WTC11 (cell line): Measurements from ENCODE around the gene DNMT3A. TPM values are rescaled to one million over a fixed set of nuclear protein-coding genes. Genes with fewer than 3 reads are reported as not detected.

Experiments
- ATAC-seq: fragments of 200-7000 bp; cut with Tn5 transposase; 2 replicates; pipeline ENCODE4 v1.10.0; 2021; ENCODE audit warnings: mild to moderate bottlenecking, moderate library complexity
- CTCF ChIA-PET: fragments of 300-600 bp; sonication (Branson Sonifier 250); formaldehyde crosslinking; loops from one replicate; lab custom pipeline; 2021; ENCODE audit warnings: antibody characterized with exemption; lab: Charles Lee
- POLR2A ChIA-PET: fragments of 350-600 bp; sonication (Branson Sonifier 250); formaldehyde crosslinking; loops from one replicate; lab custom pipeline; 2021; ENCODE audit warnings: antibody characterized with exemption; lab: Charles Lee
- DNase-seq: peaks from one replicate; pipeline ENCODE4 v3.0.0; 2021; ENCODE audit warnings: low spot score
- H3K27ac Mint-ChIP-seq: 2 replicates; pipeline ENCODE4 v1.8.0; 2021; ENCODE audit warnings: mixed read lengths
- H3K27me3 Mint-ChIP-seq: 2 replicates; pipeline ENCODE4 v1.8.0; 2021; ENCODE audit warnings: low read depth, mild to moderate bottlenecking, moderate library complexity, mixed read lengths
- H3K36me3 Mint-ChIP-seq: 2 replicates; pipeline ENCODE4 v1.8.0; 2021; ENCODE audit warnings: mixed read lengths
- H3K4me1 Mint-ChIP-seq: 2 replicates; pipeline ENCODE4 v1.8.0; 2022; ENCODE audit warnings: mixed read lengths
- H3K4me3 Mint-ChIP-seq: 2 replicates; pipeline ENCODE4 v1.8.0; 2021; ENCODE audit warnings: mild to moderate bottlenecking, moderate library complexity, mixed read lengths
- H3K9me3 Mint-ChIP-seq: 2 replicates; pipeline ENCODE4 v1.8.0; 2021; ENCODE audit warnings: mixed read lengths
- CDX4 ChIP-seq: fragments of 250-450 bp; sonication (Bioruptor Pico); IDR thresholded peaks from 2 replicates; pipeline ENCODE4 v1.9.0; 2021; ENCODE audit warnings: moderate library complexity, mild to moderate bottlenecking, inconsistent platforms, borderline replicate concordance
- CREM ChIP-seq: sonication (generic); formaldehyde crosslinking; IDR thresholded peaks from 2 replicates; pipeline ENCODE4 v1.8.1; 2022; ENCODE audit warnings: mild to moderate bottlenecking, missing genetic modification reagents, moderate library complexity
- CTCF ChIP-seq: fragments of 200-600 bp; IDR thresholded peaks from 2 replicates; pipeline ENCODE4 v1.8.0; 2022; ENCODE audit warnings: antibody characterized with exemption
- E2F1 ChIP-seq: sonication (generic); formaldehyde crosslinking; IDR thresholded peaks from 2 replicates; pipeline ENCODE4 v1.8.0; 2022; ENCODE audit warnings: mild to moderate bottlenecking, missing genetic modification reagents
- ERG ChIP-seq: fragments of 250-450 bp; sonication (Bioruptor Pico); IDR thresholded peaks from 2 replicates; pipeline ENCODE4 v1.8.0; 2021; ENCODE audit warnings: mild to moderate bottlenecking
- FOXK1 ChIP-seq: sonication (generic); formaldehyde crosslinking; IDR thresholded peaks from 2 replicates; pipeline ENCODE4 v1.8.0; 2022; ENCODE audit warnings: mild to moderate bottlenecking, moderate library complexity, missing genetic modification reagents
- MAX ChIP-seq: sonication (generic); formaldehyde crosslinking; IDR thresholded peaks from 2 replicates; pipeline ENCODE4 v1.8.0; 2022; ENCODE audit warnings: mild to moderate bottlenecking, missing genetic modification reagents
- PREB ChIP-seq: sonication (generic); formaldehyde crosslinking; IDR thresholded peaks from 2 replicates; pipeline ENCODE4 v1.8.1; 2022; ENCODE audit warnings: mild to moderate bottlenecking, missing genetic modification reagents, moderate library complexity, borderline replicate concordance
- STAT6 ChIP-seq: sonication (generic); formaldehyde crosslinking; conservative IDR thresholded peaks from 2 replicates; pipeline ENCODE4 v1.8.1; 2023; ENCODE audit warnings: mild to moderate bottlenecking, low read depth, missing genetic modification reagents, moderate library complexity
- USF2 ChIP-seq: sonication (generic); formaldehyde crosslinking; IDR thresholded peaks from 2 replicates; pipeline ENCODE4 v1.8.1; 2023; ENCODE audit warnings: mild to moderate bottlenecking, missing genetic modification reagents, moderate library complexity
- ZBTB43 ChIP-seq: sonication (generic); formaldehyde crosslinking; IDR thresholded peaks from 2 replicates; pipeline ENCODE4 v1.8.1; 2023; ENCODE audit warnings: mild to moderate bottlenecking, missing genetic modification reagents
- ZNF138 ChIP-seq: sonication (generic); formaldehyde crosslinking; conservative IDR thresholded peaks from 2 replicates; pipeline ENCODE4 v1.8.1; 2022; ENCODE audit warnings: mild to moderate bottlenecking, moderate library complexity, missing genetic modification reagents
- ZNF396 ChIP-seq: fragments of 250-450 bp; sonication (Bioruptor Pico); IDR thresholded peaks from 2 replicates; pipeline ENCODE4 v1.8.0; 2021; ENCODE audit warnings: mild to moderate bottlenecking, moderate library complexity, borderline replicate concordance
- ZNF512 ChIP-seq: sonication (generic); formaldehyde crosslinking; IDR thresholded peaks from 2 replicates; pipeline ENCODE4 v1.8.1; 2022; ENCODE audit warnings: missing genetic modification reagents, borderline replicate concordance
- ZNF532 ChIP-seq: fragments of 250-450 bp; sonication (Bioruptor Pico); IDR thresholded peaks from 2 replicates; pipeline ENCODE4 v1.9.0; 2021; ENCODE audit warnings: mild to moderate bottlenecking, borderline replicate concordance
- total RNA-seq: library from RNA; stranded (reverse); gene quantifications from 3 replicates; pipeline ENCODE4 v1.2.3, GENCODE V29; 2021

The DNMT3A gene
- total RNA-seq, 1 experiment from 2014 or later, result 154 TPM

- no peak for DNase-seq
- TF ChIP-seq ZNF396 (CRISPR knock-in tag) (no peak), ERG (CRISPR knock-in tag) (no peak)
- Mint-ChIP-seq H3K4me1 (no peaks in the 10 kb centered on the region), H3K27ac (no peak overlapping the region), H3K4me3 (no peak overlapping the region), H3K9me3 (no peaks in the 10 kb centered on the region), H3K36me3 (peaks cover 93% of the 10 kb centered on the region), H3K27me3 (no peaks in the 10 kb centered on the region)
- POLR2A ChIA-PET, result interaction anchor here (1.5 to 2.0 kb wide), 2 partner anchors 11 to 12 kb away, joined by 3 to 6 read pairs; no protein-coding TSS in a partner anchor
- CTCF ChIA-PET, result no interaction called here
- ATAC-seq, result no peak
These were observed 101.1 kb downstream of the DNMT3A start for GRCh38 chr2:25240636-25241035.

GRCh38 chr2:25238920-25239319 lies 102.8 kb downstream of the DNMT3A start:
- ChIA-PET POLR2A (interaction anchor here (0.6 to 2.0 kb wide), 2 partner anchors 8 to 13 kb away, joined by 4 to 6 read pairs; no protein-coding TSS in a partner anchor), CTCF (interaction anchor here (1.1 to 1.2 kb wide), 2 partner anchors 10 to 38 kb away, joined by 4 to 5 read pairs; no protein-coding TSS in a partner anchor)
- peak overlapping the region; percentile 32; the same call in 1 of the 2 replicates for H3K27ac Mint-ChIP-seq
- H3K9me3 Mint-ChIP-seq, result no peaks in the 10 kb centered on the region
- ATAC-seq (no peak), DNase-seq (no peak)
- H3K4me1 Mint-ChIP-seq, result no peaks in the 10 kb centered on the region
- H3K4me3 Mint-ChIP-seq, result no peak overlapping the region
- H3K36me3 Mint-ChIP-seq, result peaks cover 96% of the 10 kb centered on the region
- no peaks in the 10 kb centered on the region for H3K27me3 Mint-ChIP-seq
- no peak for TF ChIP-seq FOXK1
- TF ChIP-seq PREB (CRISPR knock-in tag), result no peak
- no peak for TF ChIP-seq E2F1 (CRISPR knock-in tag)
- no peak for TF ChIP-seq ZNF138
- no peak for TF ChIP-seq ZNF532 (CRISPR knock-in tag)
- no peak for TF ChIP-seq ZBTB43 (CRISPR knock-in tag)
- no peak for TF ChIP-seq ZNF512
- no peak for TF ChIP-seq MAX
- no peak for TF ChIP-seq USF2 (CRISPR knock-in tag)
- TF ChIP-seq CTCF, result no peak
- no peak for TF ChIP-seq STAT6 (CRISPR knock-in tag)
- TF ChIP-seq CDX4 (CRISPR knock-in tag), result no peak
- no peak for TF ChIP-seq CREM (CRISPR knock-in tag)
